HG03469 (cell line): ENCODE results near the gene RAB4A.
"Not testable (repeated sequence)": the region's sequence is repeated elsewhere in the genome, so short reads cannot be mapped to it uniquely, and the experiment has no call there.

Experiments used
- ATAC-seq: cut with Tn5 transposase; IDR thresholded peaks from one replicate; pipeline ENCODE4 v1.9.1; 2021; ENCODE audit warnings: mild to moderate bottlenecking, moderate library complexity, moderate number of reproducible peaks; ENCODE audit not compliant: unreplicated experiment

The RAB4A gene

GRCh38 chr1:229271448-229272159 is 693 bp downstream of the RAB4A start:
- ATAC-seq = peak; percentile 21

DNA sequence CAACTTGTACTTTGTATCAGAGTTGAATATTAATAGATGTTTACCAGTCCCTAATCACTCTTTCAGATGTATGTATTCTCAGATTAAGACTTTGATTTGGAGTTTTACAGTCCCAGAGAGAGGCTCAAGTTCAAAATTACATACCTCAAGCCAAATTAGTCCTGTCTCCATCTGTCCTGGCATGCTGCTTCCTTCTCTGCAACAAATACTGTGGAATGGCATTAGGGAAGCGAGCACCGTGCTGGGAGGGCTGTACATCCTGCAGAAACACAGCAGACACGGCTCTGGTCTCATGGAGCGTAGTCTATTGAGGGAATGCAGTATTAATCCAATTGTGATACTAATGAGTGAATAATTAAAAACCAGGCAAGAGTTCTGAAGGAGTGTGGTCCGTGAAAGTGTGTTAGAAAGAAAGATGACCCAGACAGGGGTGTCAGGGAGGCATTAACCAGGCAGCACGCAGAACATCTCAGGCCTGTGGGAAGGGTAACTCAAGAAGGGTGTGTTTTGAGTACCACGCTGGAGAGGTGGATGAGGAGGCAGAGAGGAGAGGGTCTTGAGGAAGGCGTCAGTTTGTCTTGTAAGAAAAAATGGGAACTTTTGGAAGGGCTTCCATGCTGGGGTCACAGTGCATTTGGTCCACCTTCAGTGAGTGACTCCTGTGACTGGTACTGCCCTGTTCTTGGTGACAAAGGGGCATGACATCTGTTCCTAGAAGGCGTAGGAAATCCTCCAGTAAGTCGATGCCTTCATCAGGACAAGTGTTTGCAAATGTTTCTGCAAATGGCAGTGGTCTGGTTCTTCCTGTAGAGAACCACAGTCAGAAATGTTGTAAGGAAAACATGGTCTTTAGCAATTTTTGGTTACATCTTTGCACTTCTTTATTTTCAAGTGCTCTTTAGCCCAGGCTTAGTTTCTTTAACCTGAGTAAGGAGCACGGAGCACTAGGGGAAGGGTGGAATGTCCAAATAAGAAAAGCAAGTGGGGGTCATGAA is 1.6 kb downstream of the RAB4A start:
- no peak for ATAC-seq

DNA sequence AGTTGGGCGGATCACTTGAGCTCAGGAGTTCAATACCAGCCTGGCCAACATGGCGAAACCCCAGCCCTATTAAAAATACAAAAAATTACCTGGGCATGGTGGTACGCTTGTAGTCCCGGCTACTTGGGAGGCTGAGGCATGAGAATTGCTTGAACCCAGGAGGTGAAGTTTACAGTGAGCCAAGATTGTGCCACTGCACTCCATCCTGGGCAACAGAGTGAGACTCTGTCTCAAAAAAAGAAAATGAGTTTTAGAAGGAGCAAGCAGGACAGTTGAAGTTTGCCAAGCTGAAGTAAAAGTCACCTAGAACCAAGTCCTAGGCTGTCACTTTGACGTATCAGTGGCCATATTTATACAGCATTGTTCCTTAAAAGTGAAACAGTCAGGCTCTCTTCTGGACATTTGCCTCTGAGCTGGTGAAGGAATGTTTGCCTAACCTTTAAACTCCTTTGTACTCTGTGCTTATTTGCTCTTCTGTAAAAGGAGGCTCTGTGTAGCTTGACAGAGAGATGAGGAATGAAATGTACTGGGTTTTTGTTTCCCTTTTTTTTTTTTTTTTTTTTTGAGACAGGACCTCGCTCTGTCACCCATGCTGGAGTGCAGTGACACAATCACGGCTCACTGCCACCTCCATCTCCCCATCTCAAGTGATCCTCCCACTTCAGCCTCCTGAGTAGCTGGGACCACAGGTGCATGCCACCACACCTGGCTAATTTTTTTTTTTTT is 2.8 kb downstream of the RAB4A start:
- no peak for ATAC-seq

GRCh38 chr1:229275005-229275404 is 4.1 kb downstream of the RAB4A start:
- no peak for ATAC-seq

DNA sequence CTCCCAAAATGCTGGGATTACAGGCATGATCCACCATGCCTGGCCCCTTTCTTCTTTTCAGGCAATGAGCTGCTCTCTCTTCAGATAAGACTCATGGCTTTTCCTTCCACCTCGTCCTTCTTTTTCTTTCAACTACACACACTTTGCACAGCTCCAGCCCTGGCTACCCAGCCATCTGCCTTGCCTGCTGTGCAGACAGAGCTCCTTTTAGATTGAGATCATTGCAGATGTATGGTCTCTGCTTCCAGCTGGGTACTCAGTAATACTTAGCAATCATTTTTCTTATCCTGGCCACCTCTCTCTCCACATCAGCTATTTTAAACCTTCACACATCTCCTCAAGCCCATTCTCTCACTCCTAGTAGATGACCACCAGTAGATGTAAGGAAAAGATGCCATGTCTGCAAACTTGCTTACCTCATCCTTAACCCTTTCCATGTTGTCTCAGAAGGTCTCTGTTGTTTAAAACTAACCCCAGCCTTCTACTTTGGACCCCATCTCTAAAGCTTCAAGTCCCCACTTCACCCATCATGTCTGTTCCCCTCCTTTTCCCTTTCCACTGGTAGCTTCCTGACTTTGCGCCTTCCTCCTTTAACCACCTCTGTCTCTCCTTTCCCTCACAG is 7.3 kb downstream of the RAB4A start:
- no peak for ATAC-seq

- ATAC-seq = no peak
Observed at GRCh38 chr1:229279242-229279641, 8.3 kb downstream of the RAB4A start.

- no peak for ATAC-seq
Observed at GRCh38 chr1:229280037-229280828, 9.3 kb downstream of the RAB4A start.

DNA sequence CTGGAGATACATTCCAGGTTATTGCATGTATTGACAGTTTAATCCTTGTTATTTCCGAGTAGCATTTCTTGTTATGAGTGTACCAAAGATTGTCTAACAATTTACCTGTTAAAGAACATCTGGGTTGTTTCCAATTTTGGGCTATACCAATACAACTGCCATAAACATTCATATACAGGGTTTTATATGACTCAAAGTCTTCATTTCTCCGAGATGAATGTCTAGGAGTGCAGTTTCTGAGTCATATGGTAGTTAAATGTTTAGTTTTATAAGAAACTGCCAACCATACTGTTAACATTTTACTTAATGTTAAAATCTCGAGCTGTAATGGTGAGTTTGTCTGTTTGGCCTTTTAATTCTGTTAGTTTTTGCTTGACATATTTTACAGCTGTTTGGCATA is 10.0 kb downstream of the RAB4A start:
- no peak for ATAC-seq

DNA sequence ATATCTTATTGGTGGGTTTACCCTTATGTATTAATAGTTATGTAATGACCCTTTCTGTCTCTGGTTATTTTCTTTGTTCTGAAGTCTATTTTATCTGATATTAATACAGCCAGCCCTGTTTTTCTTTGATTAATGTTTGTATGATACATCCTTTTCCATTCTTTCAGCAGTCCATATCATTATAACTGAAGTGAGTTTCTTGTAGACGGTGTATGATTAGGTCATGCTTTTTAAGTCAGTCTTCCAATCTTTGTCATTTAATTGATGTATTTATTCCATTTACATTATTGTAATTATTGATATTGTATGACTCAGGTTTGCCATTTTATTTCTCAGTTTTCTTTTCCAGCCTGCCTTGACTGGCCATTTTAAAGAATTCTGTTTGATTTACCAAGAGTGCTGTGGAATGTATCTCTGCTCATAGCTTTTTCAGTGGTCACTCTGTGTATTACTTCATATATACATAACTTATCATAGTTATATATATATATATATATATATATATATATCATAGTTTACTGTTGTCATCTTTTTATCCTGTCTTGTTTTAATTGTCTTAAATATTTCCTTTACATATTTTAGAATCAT is 10.5 kb downstream of the RAB4A start:
- no peak for ATAC-seq

DNA sequence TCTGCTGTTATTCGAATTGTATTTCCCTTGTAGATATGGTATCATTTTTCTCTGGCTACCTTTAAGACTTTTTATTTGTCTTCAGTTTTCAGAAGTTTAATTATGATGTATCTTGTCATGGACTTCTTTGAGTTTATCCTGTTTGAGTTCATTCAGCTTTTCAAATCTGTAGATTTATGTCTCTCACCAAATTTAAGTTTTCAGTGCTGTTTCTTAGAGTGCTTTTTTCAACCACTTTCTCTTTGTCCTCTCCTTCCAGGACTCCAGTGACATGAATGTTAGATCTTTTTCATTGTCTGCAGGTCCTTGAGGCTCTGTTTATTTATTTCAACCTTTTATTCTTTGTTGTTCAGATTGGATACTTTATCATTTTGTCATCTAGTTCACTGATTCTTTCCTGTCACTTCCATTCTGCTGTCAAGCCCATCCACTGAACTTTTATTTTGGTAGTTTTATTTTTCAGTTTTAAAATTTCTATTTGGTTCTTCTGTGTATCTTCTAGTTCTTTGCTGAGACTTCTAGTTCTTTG is 11.4 kb downstream of the RAB4A start:
- no peak for ATAC-seq

DNA sequence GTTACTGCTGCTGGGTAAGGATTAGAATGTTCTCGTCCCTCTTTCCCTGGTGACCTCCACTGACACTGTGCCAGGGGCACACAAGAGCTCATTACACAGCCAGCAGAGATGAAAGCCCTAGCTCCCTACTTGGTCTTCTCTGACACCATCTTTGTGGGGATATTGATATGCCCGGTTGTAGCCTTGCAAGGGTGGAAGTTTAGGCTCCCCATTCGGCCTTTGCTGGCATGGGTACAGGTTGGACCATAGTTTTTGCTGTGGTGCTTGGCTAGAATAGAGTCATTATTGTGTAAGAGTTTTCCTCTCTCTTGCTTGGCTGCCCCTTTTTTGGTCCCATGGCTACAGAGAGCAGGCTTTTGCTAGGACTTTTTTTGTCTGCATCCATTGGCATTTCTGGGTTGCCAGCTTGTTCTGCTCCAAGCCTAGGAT is 12.3 kb downstream of the RAB4A start:
- ATAC-seq = no peak

- ATAC-seq = no peak
Observed at GRCh38 chr1:229284887-229285286, 14.0 kb downstream of the RAB4A start.

- ATAC-seq = no peak
Observed at GRCh38 chr1:229285440-229285839, 14.5 kb downstream of the RAB4A start.

DNA sequence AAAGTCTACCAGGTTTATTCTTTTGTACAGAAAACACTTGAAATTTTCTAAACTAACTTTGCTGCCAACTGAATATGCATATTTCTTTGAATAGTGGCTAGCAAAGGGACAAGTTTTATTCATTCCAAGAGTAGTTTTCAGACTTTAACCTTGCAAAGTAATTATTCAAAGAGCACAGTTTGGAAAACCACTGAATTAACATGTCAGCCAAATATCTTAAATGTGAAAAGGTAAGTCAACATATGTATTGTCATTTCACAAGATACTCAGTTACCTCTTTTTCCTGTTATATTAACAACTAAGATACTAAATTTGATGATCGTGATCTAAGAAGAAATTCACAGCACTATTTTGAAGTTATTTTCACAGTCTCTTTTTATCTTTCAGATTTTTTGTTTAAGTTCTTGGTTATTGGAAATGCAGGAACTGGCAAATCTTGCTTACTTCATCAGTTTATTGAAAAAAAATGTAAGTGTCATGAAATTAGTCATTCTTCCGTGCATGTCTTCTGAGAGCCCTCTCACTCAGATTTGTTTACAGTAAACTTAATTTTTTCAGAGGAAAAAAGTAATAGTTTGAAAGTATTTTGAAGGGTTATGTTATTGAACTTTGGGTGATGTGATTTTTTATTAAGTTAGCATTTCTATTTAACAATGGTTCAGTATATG is 15.3 kb downstream of the RAB4A start:
- ATAC-seq = no peak

- ATAC-seq = no peak
Observed at GRCh38 chr1:229287267-229287666, 16.4 kb downstream of the RAB4A start.

DNA sequence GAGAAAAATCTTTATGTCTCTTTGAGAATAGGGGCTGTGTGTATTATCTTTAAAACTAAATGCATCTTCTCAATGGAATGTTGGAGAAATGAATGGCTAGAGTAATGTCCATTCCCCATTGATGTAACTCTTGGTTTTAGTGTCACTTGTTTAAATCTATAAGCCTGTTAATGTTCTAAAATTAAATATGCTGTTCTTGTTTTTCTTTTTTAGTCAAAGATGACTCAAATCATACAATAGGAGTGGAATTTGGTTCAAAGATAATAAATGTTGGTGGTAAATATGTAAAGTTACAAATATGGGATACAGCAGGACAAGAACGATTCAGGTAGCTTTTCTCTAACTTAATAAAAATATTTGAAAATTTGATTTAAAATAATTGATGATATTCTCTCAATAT is 17.6 kb downstream of the RAB4A start:
- ATAC-seq = no peak

GRCh38 chr1:229291686-229292085 is 20.8 kb downstream of the RAB4A start:
- ATAC-seq = not testable (repeated sequence)

GRCh38 chr1:229293528-229294204 is 22.8 kb downstream of the RAB4A start:
- ATAC-seq = no peak
